A549 (cell line): ENCODE measurements around the gene MT1B. TPM values are rescaled to one million over a fixed set of nuclear protein-coding genes. Genes with fewer than 3 reads are reported as not detected.

Experiments used
- ATAC-seq, 2 experiments: fragments of 200-7000 bp in 1 of 2; fragments of >200 bp in 1 of 2; cut with Nextera tagmentation in 1 of 2; cut with Tn5 transposase in 1 of 2; 3 replicates each; pipeline versions ENCODE4 v1.8.0 to v1.9.1; 2018 to 2020; ENCODE audit warnings: mild to moderate bottlenecking in 1 of 2, moderate library complexity in 1 of 2
- CTCF ChIA-PET: fragments of 300-600 bp; sonication (Branson Sonifier 250); formaldehyde crosslinking; extraction: SDS; loops from one replicate; lab custom pipeline; 2021; ENCODE audit warnings: antibody characterized with exemption, inconsistent platforms; lab: Yijun Ruan, JAX
- POLR2A ChIA-PET: fragments of 350-600 bp; formaldehyde crosslinking; extraction: SDS; loops from one replicate; lab custom pipeline; 2021; ENCODE audit warnings: antibody characterized with exemption, inconsistent platforms; lab: Yijun Ruan, JAX
- DNase-seq, 2 experiments: peaks; one replicate each; pipeline versions ENCODE4 v3.0.0 to v3.0.0-alpha.2; 2011 to 2016; ENCODE audit warnings: low read depth in 1 of 2, low spot score in 1 of 2
- FAIRE-seq: peaks from 2 replicates; lab custom pipeline; 2011; peaks lifted over from hg19 to GRCh38; lab: Jason Lieb, UNC
- H3K27ac ChIP-seq, 2 experiments: fragments of >200 bp; sonication (Bioruptor Twin); formaldehyde crosslinking; 3 replicates each; pipeline ENCODE4 v1.5.1; 2016 to 2017
- H3K4me1 ChIP-seq: fragments of >200 bp; sonication (Bioruptor Twin); formaldehyde crosslinking; 3 replicates; pipeline ENCODE4 v1.6.1; 2016
- H3K4me2 ChIP-seq: fragments of >200 bp; sonication (Bioruptor Twin); formaldehyde crosslinking; 3 replicates; pipeline ENCODE4 v1.6.1; 2016
- H3K4me3 ChIP-seq: fragments of >200 bp; sonication (Bioruptor Twin); formaldehyde crosslinking; 3 replicates; pipeline ENCODE4 v1.5.1; 2016
- H3K9me3 ChIP-seq: fragments of >200 bp; sonication (Bioruptor Twin); formaldehyde crosslinking; 3 replicates; pipeline ENCODE4 v1.6.1; 2016
- BCL3 ChIP-seq: fragments of >200 bp; sonication (Bioruptor Twin); formaldehyde crosslinking; IDR thresholded peaks from 3 replicates; pipeline ENCODE4 v1.6.1; 2016
- BHLHE40 ChIP-seq: IDR thresholded peaks from 2 replicates; pipeline ENCODE4 v1.6.1; 2012; ENCODE audit warnings: low read depth, low read length, inconsistent platforms
- CBX2 ChIP-seq: fragments of 200-600 bp; sonication (generic); IDR thresholded peaks from 2 replicates; pipeline ENCODE4 v1.6.1; 2016; ENCODE audit warnings: low read depth, mild to moderate bottlenecking, borderline replicate concordance
- CHD2 ChIP-seq: fragments of 150-350 bp; IDR thresholded peaks from 2 replicates; pipeline ENCODE4 v1.6.1; 2014; ENCODE audit warnings: low read length; ENCODE audit not compliant: partially characterized antibody
- CHD4 ChIP-seq: fragments of 200-600 bp; sonication (generic); IDR thresholded peaks from 2 replicates; pipeline ENCODE4 v1.6.1; 2016; ENCODE audit warnings: antibody characterized with exemption, mild to moderate bottlenecking, borderline replicate concordance
- ELK1 ChIP-seq: fragments of 150-350 bp; IDR thresholded peaks from 2 replicates; pipeline ENCODE4 v1.6.1; 2014; ENCODE audit warnings: low read depth, mild to moderate bottlenecking, low read length
- ESRRA ChIP-seq: fragments of 150-350 bp; IDR thresholded peaks from 2 replicates; pipeline ENCODE4 v1.6.1; 2014; ENCODE audit warnings: mild to moderate bottlenecking, low read length, borderline replicate concordance
- FOSB ChIP-seq: fragments of 250-450 bp; sonication (Bioruptor Pico); IDR thresholded peaks from 2 replicates; pipeline ENCODE4 v1.5.0; 2020; ENCODE audit warnings: mild to moderate bottlenecking, moderate library complexity
- FOXS1 ChIP-seq: fragments of 250-450 bp; sonication (Bioruptor Pico); IDR thresholded peaks from 2 replicates; pipeline ENCODE4 v1.5.0; 2020; ENCODE audit warnings: mild to moderate bottlenecking, moderate library complexity
- HDAC2 ChIP-seq: fragments of 200-600 bp; sonication (generic); IDR thresholded peaks from 2 replicates; pipeline ENCODE4 v1.6.1; 2016
- HMGXB4 ChIP-seq: fragments of 250-450 bp; sonication (Bioruptor Pico); IDR thresholded peaks from 2 replicates; pipeline ENCODE4 v1.5.0; 2021; ENCODE audit warnings: mild to moderate bottlenecking, moderate library complexity, borderline replicate concordance
- HOXA7 ChIP-seq: fragments of 250-450 bp; sonication (Bioruptor Pico); IDR thresholded peaks from 2 replicates; pipeline ENCODE4 v1.5.0; 2020; ENCODE audit warnings: mild to moderate bottlenecking, moderate library complexity
- JUNB ChIP-seq: fragments of >200 bp; sonication (Bioruptor Twin); formaldehyde crosslinking; IDR thresholded peaks from 2 replicates; pipeline ENCODE4 v1.6.1; 2016
- MAFK ChIP-seq: fragments of 450-650 bp; IDR thresholded peaks from 2 replicates; pipeline ENCODE4 v1.6.1; 2014; ENCODE audit not compliant: partially characterized antibody
- MAX ChIP-seq: IDR thresholded peaks from 2 replicates; pipeline ENCODE4 v1.6.1; 2012
- NFE2L2 ChIP-seq: fragments of 150-350 bp; conservative IDR thresholded peaks from 2 replicates; pipeline ENCODE4 v1.6.1; 2014; ENCODE audit warnings: low read length
- NPAS2 ChIP-seq: fragments of 250-450 bp; sonication (Bioruptor Pico); IDR thresholded peaks from 2 replicates; pipeline ENCODE4 v1.8.0; 2022; ENCODE audit warnings: mild to moderate bottlenecking, moderate library complexity, borderline replicate concordance
- NR3C1 ChIP-seq: fragments of >200 bp; sonication (Bioruptor Twin); formaldehyde crosslinking; IDR thresholded peaks from 3 replicates; pipeline ENCODE4 v1.6.1; 2017
- PBX3 ChIP-seq: IDR thresholded peaks from 2 replicates; pipeline ENCODE4 v1.6.1; 2012
- POLR2A ChIP-seq: IDR thresholded peaks from 2 replicates; pipeline ENCODE4 v1.6.1; 2012; ENCODE audit warnings: mild to moderate bottlenecking, low read length
- POLR2AphosphoS2 ChIP-seq: conservative IDR thresholded peaks from 2 replicates; pipeline ENCODE4 v1.6.1; 2012; ENCODE audit warnings: low read length, improper control_type of control experiment, inconsistent platforms
- RNF2 ChIP-seq: fragments of 200-600 bp; sonication (generic); IDR thresholded peaks from 2 replicates; pipeline ENCODE4 v1.6.1; 2016; ENCODE audit warnings: low read depth, mild to moderate bottlenecking, antibody characterized with exemption, moderate library complexity, borderline replicate concordance
- TFCP2L1 ChIP-seq: fragments of 250-450 bp; sonication (Bioruptor Pico); IDR thresholded peaks from 2 replicates; pipeline ENCODE4 v1.5.0; 2021; ENCODE audit warnings: mild to moderate bottlenecking
- USF2 ChIP-seq: fragments of 450-650 bp; IDR thresholded peaks from 2 replicates; pipeline ENCODE4 v1.6.1; 2014; ENCODE audit warnings: antibody characterized with exemption
- ZSCAN20 ChIP-seq: fragments of 250-450 bp; sonication (Bioruptor Pico); IDR thresholded peaks from 2 replicates; pipeline ENCODE4 v1.8.0; 2022; ENCODE audit warnings: mild to moderate bottlenecking, moderate library complexity
- WGBS: methylation state at CpG from one replicate; pipeline ENCODE4 v1.1.6; 2017; ENCODE audit errors: missing lambda C conversion rate; 5-methylcytosine and 5-hydroxymethylcytosine counted together
- polyA plus RNA-seq, 4 experiments: library from polyadenylated mRNA; depleted of rRNA in 3 of 4; stranded (reverse); fragments of >200 nt; fragmentation: RNase III in 1 of 4; extraction: RNeasy Plus Mini Kit Qiagen cat#74134 plus additional on column Dnase treatment in 1 of 4; gene quantifications; 2 replicates in 3 of 4; 3 replicates in 1 of 4; pipeline ENCODE4 v1.2.3, GENCODE V29; 2011 to 2017

MT1B gene
- polyA plus RNA-seq, 2 of the 4 experiments (the other 2 are of a cell fraction), result not detected

GRCh38 chr16:56637814-56638750 lies 13.6 kb upstream of the MT1B start, which contains the start of gene MT1A:
MT1A (plus strand) TSS chr16:56638666; CDS start chr16:56638739, 73 bp downstream.
- CTCF ChIA-PET, result interaction anchor here (1.2 to 25.6 kb wide), 3 partner anchors 13 to 64 kb away, joined by 3 to 340 read pairs (median 36); partner anchors contain the start of genes MT1E and MT2A
- Histone ChIP-seq H3K27ac (peak within 1 kb of the TSS; percentile 51 to 83; a peak in 5 of 6 replicates), H3K9me3 (no peaks in the 10 kb centered on the region), H3K4me1 (0 out of 3 replicates have a peak, but pooled peaks cover 3% of the 10 kb centered on the region), H3K4me3 (peak within 1 kb of the TSS; percentile 43), H3K4me2 (peak within 1 kb of the TSS; percentile 71)
- FAIRE-seq (no peak), DNase-seq (peak; percentile 23 to 40), ATAC-seq (peak; percentile 68 to 77; a peak in 5 of 6 replicates)
- 48% methylated on average over 60 of the region's 68 CpGs for WGBS
- TF ChIP-seq POLR2A, result peak; percentile 45
- peak; percentile 48; the same call in 1 of the 2 replicates for TF ChIP-seq MAX
- no peak for TF ChIP-seq FOXS1 (CRISPR knock-in tag)
- POLR2A ChIA-PET, result interaction anchor here (0.9 kb wide), 1 partner anchor 45 kb away, joined by 3 read pairs; no protein-coding TSS in a partner anchor

GRCh38 chr16:56639045-56639444 lies 12.6 kb upstream of the MT1B start:
- DNase-seq (no peak), FAIRE-seq (no peak), ATAC-seq (no peak)
- Histone ChIP-seq H3K4me1 (peaks cover 8% of the 10 kb centered on the region; the same call in 2 of the 3 replicates), H3K4me2 (peak overlapping the region; percentile 71), H3K4me3 (peak overlapping the region; percentile 43; the same call in 1 of the 3 replicates), H3K9me3 (no peaks in the 10 kb centered on the region), H3K27ac (peak overlapping the region; percentile 46 to 83; a peak in 3 of 6 replicates)
- TF ChIP-seq ZSCAN20 (CRISPR knock-in tag) (no peak), RNF2 (no peak), NPAS2 (CRISPR knock-in tag) (no peak), POLR2AphosphoS2 (no peak), ESRRA (no peak)
- 15% methylated on average over 1 of the region's 1 CpG for WGBS
- ChIA-PET CTCF (interaction anchor here (1.2 to 25.6 kb wide), 7 partner anchors 8 to 125 kb away, joined by 3 to 340 read pairs (median 5); partner anchors contain the start of genes MT1E and MT2A), POLR2A (interaction anchor here (1.4 kb wide), 1 partner anchor 31 kb away, joined by 4 read pairs; the partner anchor contains the start of gene MT2A)

GRCh38 chr16:56640076-56640475 lies 11.6 kb upstream of the MT1B start:
- FAIRE-seq, result no peak
- Histone ChIP-seq H3K4me3 (no peak overlapping the region), H3K9me3 (no peaks in the 10 kb centered on the region), H3K4me1 (peaks cover 10% of the 10 kb centered on the region; the same call in 2 of the 3 replicates), H3K4me2 (no peak overlapping the region), H3K27ac (no peak overlapping the region)
- WGBS, result 71% methylated on average over 1 of the region's 1 CpG
- TF ChIP-seq HOXA7 (CRISPR knock-in tag) (no peak), CHD2 (no peak), HDAC2 (no peak), NFE2L2 (no peak), NR3C1 (no peak), JUNB (no peak), FOSB (no peak), HMGXB4 (CRISPR knock-in tag) (no peak), RNF2 (no peak), CBX2 (no peak), MAFK (no peak), BHLHE40 (no peak), ZSCAN20 (CRISPR knock-in tag) (no peak), CHD4 (no peak), USF2 (no peak), TFCP2L1 (CRISPR knock-in tag) (no peak), ELK1 (no peak), BCL3 (no peak), PBX3 (no peak), FOXS1 (CRISPR knock-in tag) (no peak)
- no peak for DNase-seq
- no peak for ATAC-seq
- POLR2A ChIA-PET, result interaction anchor here (1.4 kb wide), 1 partner anchor 32 kb away, joined by 4 read pairs; the partner anchor contains the start of gene MT2A
- CTCF ChIA-PET, result interaction anchor here (1.2 to 25.6 kb wide), 7 partner anchors 9 to 126 kb away, joined by 3 to 340 read pairs (median 5); partner anchors contain the start of gene MT2A
